RWPE2 (cell line): ENCODE data around the gene LZTR1.
A peak's percentile ranks its signal among the peaks of the same experiment; 100 is the strongest.

Source experiments
- ATAC-seq: fragments of 200-7000 bp; cut with Tn5 transposase; 3 replicates; pipeline ENCODE4 v1.9.1; 2021; ENCODE audit warnings: low read depth
- DNase-seq: peaks from one replicate; pipeline ENCODE4 v3.0.0-alpha.2; 2020; ENCODE audit warnings: low spot score
- H3K27ac ChIP-seq: fragments of 450-650 bp; 2 replicates; pipeline ENCODE4 v1.5.1; 2017; ENCODE audit warnings: mild to moderate bottlenecking; ENCODE audit not compliant: poor library complexity, severe bottlenecking
- H3K27me3 ChIP-seq: fragments of 250-450 bp; sonication (Bioruptor Pico); 2 replicates; pipeline ENCODE4 v1.5.1; 2021; ENCODE audit warnings: mild to moderate bottlenecking, moderate library complexity; ENCODE audit not compliant: insufficient read depth, poor library complexity, severe bottlenecking
- H3K36me3 ChIP-seq: fragments of 250-450 bp; sonication (Bioruptor Pico); 2 replicates; pipeline ENCODE4 v1.5.1; 2020; ENCODE audit warnings: low read depth, mild to moderate bottlenecking, moderate library complexity
- H3K4me1 ChIP-seq: fragments of 250-450 bp; sonication (Bioruptor Pico); 2 replicates; pipeline ENCODE4 v1.5.1; 2021; ENCODE audit warnings: mild to moderate bottlenecking, moderate library complexity; ENCODE audit not compliant: insufficient read depth, poor library complexity, severe bottlenecking
- H3K4me3 ChIP-seq: fragments of 250-450 bp; sonication (Bioruptor Pico); 2 replicates; pipeline ENCODE4 v1.5.1; 2021; ENCODE audit warnings: mild to moderate bottlenecking, moderate library complexity; ENCODE audit not compliant: severe bottlenecking
- H3K9me3 ChIP-seq: fragments of 250-450 bp; sonication (Bioruptor Pico); 2 replicates; pipeline ENCODE4 v1.5.1; 2021; ENCODE audit warnings: mild to moderate bottlenecking, moderate library complexity; ENCODE audit not compliant: severe bottlenecking
- CTCF ChIP-seq: fragments of 450-650 bp; IDR thresholded peaks from one replicate; pipeline ENCODE4 v1.5.1; 2017; ENCODE audit warnings: mild to moderate bottlenecking, moderate library complexity; ENCODE audit not compliant: poor library complexity, severe bottlenecking

LZTR1 gene

GRCh38 chr22:20955548-20955947, 26.5 kb upstream of the LZTR1 start:
- Histone ChIP-seq H3K27ac (peak overlapping the region; percentile 58), H3K4me3 (no peak overlapping the region), H3K27me3 (no peaks in the 10 kb centered on the region), H3K36me3 (peaks cover 41% of the 10 kb centered on the region), H3K9me3 (peaks cover 1% of the 10 kb centered on the region), H3K4me1 (peaks cover 37% of the 10 kb centered on the region)
- no peak for TF ChIP-seq CTCF
- DNase-seq (no peak), ATAC-seq (no peak)

GRCh38 chr22:20956258-20957101, 25.6 kb upstream of the LZTR1 start:
- peaks cover 32% of the 10 kb centered on the region for H3K4me1 ChIP-seq
- ATAC-seq (peak; percentile 42), DNase-seq (no peak)
- H3K4me3 ChIP-seq = peak overlapping the region; percentile 76
- H3K27me3 ChIP-seq = no peaks in the 10 kb centered on the region
- H3K9me3 ChIP-seq = peaks cover 1% of the 10 kb centered on the region
- peaks cover 32% of the 10 kb centered on the region for H3K36me3 ChIP-seq
- peak overlapping the region; percentile 58 for H3K27ac ChIP-seq
- peak; percentile 45 for TF ChIP-seq CTCF

- Histone ChIP-seq H3K4me3 (peak overlapping the region; percentile 76), H3K9me3 (peaks cover 1% of the 10 kb centered on the region), H3K4me1 (peaks cover 35% of the 10 kb centered on the region), H3K27me3 (no peaks in the 10 kb centered on the region), H3K27ac (peak overlapping the region; percentile 58), H3K36me3 (peaks cover 25% of the 10 kb centered on the region)
- no peak for DNase-seq
- ATAC-seq = peak; percentile 26
- TF ChIP-seq CTCF = no peak
These were observed 24.9 kb upstream of the LZTR1 start for GRCh38 chr22:20957102-20957682.

GRCh38 chr22:20957683-20958431, 24.2 kb upstream of the LZTR1 start:
- Histone ChIP-seq H3K4me3 (peak overlapping the region; percentile 76), H3K36me3 (peaks cover 18% of the 10 kb centered on the region), H3K27ac (peak overlapping the region; percentile 58), H3K4me1 (peaks cover 32% of the 10 kb centered on the region), H3K9me3 (peaks cover 1% of the 10 kb centered on the region), H3K27me3 (no peaks in the 10 kb centered on the region)
- no peak for TF ChIP-seq CTCF
- DNase-seq (no peak), ATAC-seq (peak; percentile 32)
